GM19351 (cell line): ENCODE data around the gene RARRES2.
"Not testable (repeated sequence)": the region's sequence is repeated elsewhere in the genome, so short reads cannot be mapped to it uniquely, and the experiment has no call there.

Experiments used
- ATAC-seq: cut with Tn5 transposase; IDR thresholded peaks from one replicate; pipeline ENCODE4 v1.9.1; 2021; ENCODE audit warnings: mild to moderate bottlenecking, moderate library complexity; ENCODE audit not compliant: unreplicated experiment

RARRES2 gene

GRCh38 chr7:150297978-150298377, 43.5 kb downstream of the RARRES2 start:
- not testable (repeated sequence) for ATAC-seq

GRCh38 chr7:150296802-150297201, 44.6 kb downstream of the RARRES2 start:
- ATAC-seq, result not testable (repeated sequence)

GRCh38 chr7:150295614-150296013, 45.8 kb downstream of the RARRES2 start:
- not testable (repeated sequence) for ATAC-seq

GRCh38 chr7:150295027-150295426, 46.4 kb downstream of the RARRES2 start:
- not testable (repeated sequence) for ATAC-seq

- not testable (repeated sequence) for ATAC-seq
Observed at GRCh38 chr7:150290317-150290716, 51.1 kb downstream of the RARRES2 start.

- ATAC-seq, result not testable (repeated sequence)
Observed at GRCh38 chr7:150288816-150289215, 52.6 kb downstream of the RARRES2 start.
